A673 (cell line): ENCODE results near the gene RNPS1.

Experiments
- CTCF ChIP-seq: fragments of 300-800, 200-600 bp; sonication (generic); conservative IDR thresholded peaks from 2 replicates; pipeline ENCODE4 v1.5.1; 2017; ENCODE audit warnings: low read depth, mild to moderate bottlenecking, antibody characterized with exemption, low read length, moderate library complexity, mixed read lengths
- EZH2 ChIP-seq: fragments of 200-600 bp; sonication (generic); IDR thresholded peaks from 2 replicates; pipeline ENCODE4 v1.6.1; 2017; ENCODE audit warnings: borderline replicate concordance, low read depth, mild to moderate bottlenecking, mixed read lengths, antibody characterized with exemption, low read length; ENCODE audit not compliant: poor library complexity, severe bottlenecking

DNA sequence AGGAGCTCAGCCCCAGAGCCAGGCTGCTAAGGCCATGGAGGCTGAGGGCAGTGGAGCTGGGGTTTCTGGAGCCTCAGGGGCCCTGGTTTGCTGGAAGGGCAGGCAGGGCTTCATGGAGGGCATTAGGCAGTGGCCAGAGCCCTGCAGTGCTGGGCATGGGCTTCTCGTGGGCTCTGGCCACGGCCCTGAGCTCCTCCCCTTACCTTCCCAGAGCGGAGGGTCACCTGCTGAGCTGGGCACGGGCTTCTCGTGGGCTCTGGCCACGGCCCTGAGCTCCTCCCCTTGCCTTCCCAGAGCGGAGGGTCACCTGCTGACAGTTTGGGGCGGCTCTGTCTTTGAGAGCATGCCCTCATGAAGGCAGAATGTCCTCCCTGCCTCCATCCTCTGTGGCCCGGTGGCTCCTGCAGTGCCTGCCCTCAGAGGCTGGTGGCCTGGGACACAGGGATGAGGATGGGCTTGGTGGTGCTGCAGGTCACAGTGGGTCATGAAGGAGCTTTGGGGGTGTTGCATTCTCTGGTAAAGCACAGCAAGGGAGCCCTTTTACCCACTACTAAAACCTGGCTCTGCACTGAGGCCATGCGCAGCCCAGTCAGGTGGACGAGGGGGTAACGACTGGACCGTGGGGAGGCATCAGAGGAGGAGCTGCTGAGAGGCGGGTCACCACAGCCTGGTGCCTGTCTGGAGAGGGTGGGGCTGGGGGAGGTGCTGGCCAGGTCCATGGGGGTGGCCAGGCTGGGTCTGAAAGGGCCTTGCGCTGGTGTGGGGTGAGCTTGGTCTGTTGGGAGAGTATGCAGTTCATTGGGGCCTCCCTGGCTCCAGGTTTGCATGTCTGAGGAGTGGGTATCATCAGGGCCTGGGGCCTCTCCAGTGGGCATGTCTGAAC, 2.9 kb upstream of the RNPS1 start:
- no peak for TF ChIP-seq CTCF
- no peak for TF ChIP-seq EZH2
